Osteoblast (primary cell): Measurements from ENCODE around the gene NPIPB9. TPM values are rescaled to one million over a fixed set of nuclear protein-coding genes. Genes with fewer than 3 reads are reported as not detected.

Experiments
- DNase-seq: peaks from one replicate; pipeline ENCODE4 v3.0.0; 2011; ENCODE audit warnings: low spot score, mixed read lengths; ENCODE audit not compliant: insufficient read length; ENCODE audit errors: missing footprints
- H2AFZ ChIP-seq: 2 replicates; pipeline ENCODE4 v1.6.0; 2011; ENCODE audit warnings: mild to moderate bottlenecking, low read length
- H3K27ac ChIP-seq: 2 replicates; pipeline ENCODE4 v1.5.1; 2011; ENCODE audit warnings: mild to moderate bottlenecking, low read depth, low read length, moderate library complexity
- H3K27me3 ChIP-seq: 2 replicates; pipeline ENCODE4 v1.6.0; 2012; ENCODE audit warnings: mild to moderate bottlenecking, control low read depth, inconsistent platforms, low read length, moderate library complexity; ENCODE audit not compliant: insufficient read depth
- H3K36me3 ChIP-seq: 2 replicates; pipeline ENCODE4 v1.5.1; 2011; ENCODE audit warnings: mild to moderate bottlenecking, low read length, control low read depth, moderate library complexity; ENCODE audit not compliant: insufficient read depth
- H3K4me1 ChIP-seq: 2 replicates; pipeline ENCODE4 v1.5.1; 2011; ENCODE audit warnings: mild to moderate bottlenecking, low read length, control low read depth, moderate library complexity; ENCODE audit not compliant: insufficient read depth
- H3K4me2 ChIP-seq: 2 replicates; pipeline ENCODE4 v1.6.0; 2011; ENCODE audit warnings: mild to moderate bottlenecking, low read length; ENCODE audit not compliant: insufficient read depth
- H3K4me3 ChIP-seq: fragments of 200-600 bp; sonication (generic); 3 replicates; pipeline ENCODE4 v1.5.1; 2012; ENCODE audit warnings: mild to moderate bottlenecking, low read length, inconsistent platforms; ENCODE audit not compliant: insufficient read depth
- H3K79me2 ChIP-seq: 2 replicates; pipeline ENCODE4 v1.6.0; 2012; ENCODE audit warnings: mild to moderate bottlenecking, low read length, control low read depth, inconsistent platforms; ENCODE audit not compliant: insufficient read depth
- H3K9me3 ChIP-seq: 2 replicates; pipeline ENCODE4 v1.5.1; 2011; ENCODE audit warnings: low read depth, low read length, control low read depth
- H4K20me1 ChIP-seq: 2 replicates; pipeline ENCODE4 v1.6.0; 2012; ENCODE audit warnings: mild to moderate bottlenecking, low read length, control low read depth; ENCODE audit not compliant: insufficient read depth
- small RNA-seq: library from RNA; depleted of rRNA; stranded (forward); fragments of <200 nt; gene quantifications from one replicate; pipeline ENCODE3, GENCODE V24; 2012
- total RNA-seq: library from RNA; depleted of rRNA; stranded (reverse); fragments of >200 nt; gene quantifications from 2 replicates; pipeline ENCODE4 v1.2.3, GENCODE V29; 2012
- TF ChIP-seq, protein P1 (sequence below): IDR thresholded peaks from 2 replicates; pipeline ENCODE4 v1.5.1; 2011; ENCODE audit warnings: mild to moderate bottlenecking, low read depth, low read length, moderate library complexity; ENCODE audit errors: extremely low read depth

The NPIPB9 gene
- total RNA-seq, 1 donor = 1.8 TPM

DNA sequence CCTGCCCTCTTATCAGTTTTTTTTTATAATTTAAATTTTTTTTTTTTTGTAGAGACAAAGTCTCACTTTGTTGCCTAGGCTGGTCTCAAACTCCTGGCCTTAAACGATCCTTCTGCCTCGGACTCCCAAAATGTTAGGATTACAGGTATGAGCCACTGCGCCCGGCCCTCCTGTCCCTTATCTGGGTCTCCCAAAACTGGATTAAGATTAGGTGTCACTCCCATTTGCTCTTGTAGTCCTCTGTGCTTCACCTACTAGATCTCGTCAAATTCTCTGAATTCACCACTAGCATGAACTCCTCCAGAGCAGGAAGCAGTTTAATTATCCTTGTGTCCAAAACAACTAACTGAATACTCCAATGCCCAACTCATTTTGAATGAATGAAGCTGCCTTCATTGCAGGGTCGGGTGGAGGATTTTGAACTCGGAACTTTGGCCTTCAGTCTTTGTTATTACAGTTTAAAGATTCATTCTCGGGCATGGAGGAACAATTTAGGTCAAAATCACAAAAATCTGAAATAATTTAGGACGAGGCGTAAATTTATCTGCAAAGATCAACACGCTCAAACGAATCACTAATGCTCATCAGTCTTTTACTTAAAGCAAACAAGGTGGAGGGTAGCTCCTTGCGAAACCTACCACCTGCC, 70.4 kb downstream of the NPIPB9 start:
- TF ChIP-seq, protein P1, sequence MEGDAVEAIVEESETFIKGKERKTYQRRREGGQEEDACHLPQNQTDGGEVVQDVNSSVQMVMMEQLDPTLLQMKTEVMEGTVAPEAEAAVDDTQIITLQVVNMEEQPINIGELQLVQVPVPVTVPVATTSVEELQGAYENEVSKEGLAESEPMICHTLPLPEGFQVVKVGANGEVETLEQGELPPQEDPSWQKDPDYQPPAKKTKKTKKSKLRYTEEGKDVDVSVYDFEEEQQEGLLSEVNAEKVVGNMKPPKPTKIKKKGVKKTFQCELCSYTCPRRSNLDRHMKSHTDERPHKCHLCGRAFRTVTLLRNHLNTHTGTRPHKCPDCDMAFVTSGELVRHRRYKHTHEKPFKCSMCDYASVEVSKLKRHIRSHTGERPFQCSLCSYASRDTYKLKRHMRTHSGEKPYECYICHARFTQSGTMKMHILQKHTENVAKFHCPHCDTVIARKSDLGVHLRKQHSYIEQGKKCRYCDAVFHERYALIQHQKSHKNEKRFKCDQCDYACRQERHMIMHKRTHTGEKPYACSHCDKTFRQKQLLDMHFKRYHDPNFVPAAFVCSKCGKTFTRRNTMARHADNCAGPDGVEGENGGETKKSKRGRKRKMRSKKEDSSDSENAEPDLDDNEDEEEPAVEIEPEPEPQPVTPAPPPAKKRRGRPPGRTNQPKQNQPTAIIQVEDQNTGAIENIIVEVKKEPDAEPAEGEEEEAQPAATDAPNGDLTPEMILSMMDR = no peak
- DNase-seq = peak; percentile 72
- peaks cover 26% of the 10 kb centered on the region for H3K4me1 ChIP-seq
- H3K27me3 ChIP-seq = no peaks in the 10 kb centered on the region
- peaks cover 30% of the 10 kb centered on the region for H3K36me3 ChIP-seq
- peaks cover 65% of the 10 kb centered on the region for H3K79me2 ChIP-seq
- H3K27ac ChIP-seq = peak overlapping the region; percentile 93
- H3K4me3 ChIP-seq = peak overlapping the region; percentile 100
- peak overlapping the region; percentile 100 for H3K4me2 ChIP-seq
- peaks cover 28% of the 10 kb centered on the region for H4K20me1 ChIP-seq
- H3K9me3 ChIP-seq = no peaks in the 10 kb centered on the region
- peak overlapping the region; percentile 92 for H2AFZ ChIP-seq

Small RNAs within 50 kb of the gene (small RNA-seq; reads per million reads assigned to genes)
- not detected for gene MIR6862-2

Other genes with a start within 250 kb of the NPIPB9 start
- gene IL27, start 245.0 kb upstream of the NPIPB9 start, total RNA-seq = not detected in 2 replicates
- 27.9 and 31.5 TPM in 2 replicates for gene NUPR1, start 212.8 kb upstream of the NPIPB9 start, total RNA-seq
- gene SGF29, start 197.9 kb upstream of the NPIPB9 start, total RNA-seq = 9.4 and 13.4 TPM in 2 replicates
- gene SULT1A2, start 154.7 kb upstream of the NPIPB9 start, total RNA-seq = not detected in 2 replicates
- 1.8 and 2.9 TPM in 2 replicates for gene SULT1A1, start 141.7 kb upstream of the NPIPB9 start, total RNA-seq
- gene NPIPB8, start 113.7 kb upstream of the NPIPB9 start, total RNA-seq = not detected in 2 replicates
- 104 and 138 TPM in 2 replicates for gene EIF3C, start 40.3 kb upstream of the NPIPB9 start, total RNA-seq
- 54.5 and 62.6 TPM in 2 replicates for gene ATXN2L, start 71.2 kb downstream of the NPIPB9 start, total RNA-seq
- gene TUFM, start 94.6 kb downstream of the NPIPB9 start, total RNA-seq = 89.9 and 101 TPM in 2 replicates
- gene SH2B1, start 112.1 kb downstream of the NPIPB9 start, total RNA-seq = 14.8 and 17.1 TPM in 2 replicates
- 0.29 and 0.36 TPM in 2 replicates for gene ATP2A1, start 126.7 kb downstream of the NPIPB9 start, total RNA-seq
- gene RABEP2, start 173.5 kb downstream of the NPIPB9 start, total RNA-seq = 27.4 and 31.5 TPM in 2 replicates
- gene CD19, start 180.2 kb downstream of the NPIPB9 start, total RNA-seq = not detected in 2 replicates
- gene NFATC2IP, start 199.2 kb downstream of the NPIPB9 start, total RNA-seq = 18.1 and 20.0 TPM in 2 replicates
- 50.7 and 51.9 TPM in 2 replicates for gene SPNS1, start 223.0 kb downstream of the NPIPB9 start, total RNA-seq
- 1.2 and 1.4 TPM in 2 replicates for gene LAT, start 233.3 kb downstream of the NPIPB9 start, total RNA-seq